GM12878 (cell line): ENCODE measurements around the gene PPDPF. TPM values are rescaled to one million over a fixed set of nuclear protein-coding genes. Genes with fewer than 3 reads are reported as not detected.

Source experiments
- CREB1 ChIP-seq: IDR thresholded peaks from 2 replicates; pipeline ENCODE4 v1.6.1; 2012; ENCODE audit warnings: low read depth, mild to moderate bottlenecking, inconsistent platforms
- EED ChIP-seq: sonication (generic); IDR thresholded peaks from 2 replicates; pipeline ENCODE4 v1.6.1; 2016; ENCODE audit warnings: antibody characterized with exemption, low read depth
- LARP7 ChIP-seq: fragments of 450-650 bp; IDR thresholded peaks from 2 replicates; pipeline ENCODE4 v1.6.1; 2017; ENCODE audit warnings: mild to moderate bottlenecking
- MEF2B ChIP-seq: fragments of 450-650 bp; IDR thresholded peaks from 2 replicates; pipeline ENCODE4 v1.6.1; 2018; ENCODE audit warnings: mild to moderate bottlenecking, moderate library complexity; ENCODE audit not compliant: partially characterized antibody, poor library complexity, severe bottlenecking
- NR2F1 ChIP-seq: fragments of 450-650 bp; conservative IDR thresholded peaks from 2 replicates; pipeline ENCODE4 v1.6.1; 2017; ENCODE audit warnings: mild to moderate bottlenecking
- PAX8 ChIP-seq: fragments of 450-650 bp; IDR thresholded peaks from 2 replicates; pipeline ENCODE4 v1.6.1; 2017; ENCODE audit warnings: mild to moderate bottlenecking, moderate library complexity
- PML ChIP-seq: IDR thresholded peaks from 2 replicates; pipeline ENCODE4 v1.6.1; 2012; ENCODE audit warnings: low read length, inconsistent platforms
- RBBP5 ChIP-seq: fragments of 200-600 bp; sonication (generic); conservative IDR thresholded peaks from 2 replicates; pipeline ENCODE4 v1.6.1; 2016
- SPI1 ChIP-seq: IDR thresholded peaks from 2 replicates; pipeline ENCODE4 v1.6.1; 2011; ENCODE audit warnings: low read depth, mild to moderate bottlenecking, low read length, moderate library complexity, borderline replicate concordance; ENCODE audit not compliant: insufficient read depth
- SUZ12 ChIP-seq: fragments of 200-600 bp; sonication (generic); IDR thresholded peaks from one replicate; pipeline ENCODE4 v1.6.1; 2018; ENCODE audit warnings: antibody characterized with exemption, mild to moderate bottlenecking; ENCODE audit not compliant: unreplicated experiment
- ZNF24 ChIP-seq: fragments of 450-650 bp; IDR thresholded peaks from 2 replicates; pipeline ENCODE4 v1.6.1; 2017; ENCODE audit warnings: antibody characterized with exemption, mild to moderate bottlenecking
- polyA plus RNA-seq, 11 experiments: library from polyadenylated mRNA; depleted of rRNA in 4 of 11; unstranded in 6 of 11; stranded (reverse) in 5 of 11; fragments of >200 nt; fragmentation: Nextera tagmentation in 4 of 11; fragmentation: Illumina TruSeq in 1 of 11; extraction: Ambion mirVana in 4 of 11; extraction: Trizol in 1 of 11; gene quantifications; 1 replicate in 1 of 11; 2 replicates in 10 of 11; pipeline versions ENCODE4 v1.2.1 to v1.2.3, GENCODE V29; 2011 to 2016; ENCODE audit warnings: inconsistent platforms in 2 of 11, missing spikeins in 2 of 11, low read depth in 1 of 11
- total RNA-seq, 4 experiments: library from RNA; depleted of rRNA in 3 of 4; stranded (reverse); fragments of >200 nt in 3 of 4; fragmentation: Illumina TruSeq in 1 of 4; extraction: Trizol in 1 of 4; gene quantifications; 2 replicates each; pipeline versions ENCODE4 v1.2.1 to v1.2.3, GENCODE V29; 2013 to 2021
- TF ChIP-seq, protein P1 (sequence below): fragments of 450-650 bp; formaldehyde crosslinking; IDR thresholded peaks from 2 replicates; pipeline ENCODE4 v1.5.0; 2022; ENCODE audit warnings: mild to moderate bottlenecking, missing genetic modification characterization
- TF ChIP-seq, protein P2 (sequence below): IDR thresholded peaks from 2 replicates; pipeline ENCODE4 v1.6.1; 2011; ENCODE audit warnings: borderline replicate concordance, low read depth, mild to moderate bottlenecking, moderate library complexity, mixed read lengths, low read length; ENCODE audit not compliant: insufficient read depth; ENCODE audit errors: extremely low read length
- TF ChIP-seq, protein P3 (sequence below): fragments of 450-650 bp; IDR thresholded peaks from 2 replicates; pipeline ENCODE4 v1.6.1; 2017; ENCODE audit warnings: low read depth, mild to moderate bottlenecking, moderate library complexity
- TF ChIP-seq, protein P4 (sequence below): IDR thresholded peaks from 2 replicates; pipeline ENCODE4 v1.6.1; 2012; ENCODE audit warnings: improper control_type of control experiment, low read depth, low read length; ENCODE audit not compliant: insufficient replicate concordance
- TF ChIP-seq, protein P5 (sequence below): fragments of 450-650 bp; IDR thresholded peaks from 2 replicates; pipeline ENCODE4 v1.6.1; 2016; ENCODE audit warnings: mild to moderate bottlenecking

The PPDPF gene
- total and polyA plus RNA-seq, 10 of the 15 experiments (the other 5 are each of a cell fraction or from before 2014, with no cell fraction given): 0.32 to 154 (median 22.8) TPM

DNA sequence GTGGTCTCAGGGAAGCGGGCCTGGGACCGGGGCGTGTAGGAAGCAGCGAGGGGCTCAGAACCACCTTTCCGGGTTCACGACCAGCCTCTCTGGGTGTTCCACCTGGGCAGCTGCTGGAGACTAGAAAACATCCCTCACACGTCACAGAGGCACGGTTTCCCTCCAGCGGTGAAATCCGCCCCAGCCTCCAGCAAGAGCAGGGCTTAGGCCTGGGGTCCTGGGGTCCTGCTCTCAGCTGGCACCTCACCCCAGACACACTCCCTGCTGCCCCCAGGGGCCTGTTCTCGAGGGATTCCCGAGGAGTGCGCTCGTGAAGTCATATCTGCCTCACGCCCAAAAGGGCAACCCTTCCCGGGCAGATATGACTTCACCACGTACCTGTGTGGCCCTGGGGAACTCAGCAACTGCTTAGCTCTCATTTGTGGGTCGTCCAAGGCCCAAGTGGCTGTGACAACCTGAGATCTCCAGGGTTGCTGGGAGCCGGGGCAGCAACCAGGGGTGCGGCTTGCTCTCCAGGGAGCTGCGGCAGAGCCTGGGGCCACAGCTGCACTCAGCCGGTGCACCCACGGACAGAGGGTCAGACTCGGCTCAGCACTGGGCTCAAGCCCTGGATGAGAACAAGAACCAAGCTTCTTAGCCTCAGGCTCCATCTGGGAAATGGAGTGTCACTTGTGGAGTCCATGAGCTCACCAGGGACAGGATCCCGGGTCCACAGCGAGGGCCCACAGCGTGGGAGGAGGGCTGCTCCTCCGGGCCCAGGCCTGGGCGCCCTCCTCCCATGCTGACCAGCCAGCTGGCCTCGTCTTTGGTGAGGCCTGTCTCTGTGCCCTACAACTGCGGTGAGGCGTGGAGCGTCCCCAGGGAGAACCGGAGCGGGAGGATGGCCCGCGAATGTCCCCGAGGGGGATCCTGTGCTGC, 34.1 kb downstream of the PPDPF start (continued):
- TF ChIP-seq, protein P1, sequence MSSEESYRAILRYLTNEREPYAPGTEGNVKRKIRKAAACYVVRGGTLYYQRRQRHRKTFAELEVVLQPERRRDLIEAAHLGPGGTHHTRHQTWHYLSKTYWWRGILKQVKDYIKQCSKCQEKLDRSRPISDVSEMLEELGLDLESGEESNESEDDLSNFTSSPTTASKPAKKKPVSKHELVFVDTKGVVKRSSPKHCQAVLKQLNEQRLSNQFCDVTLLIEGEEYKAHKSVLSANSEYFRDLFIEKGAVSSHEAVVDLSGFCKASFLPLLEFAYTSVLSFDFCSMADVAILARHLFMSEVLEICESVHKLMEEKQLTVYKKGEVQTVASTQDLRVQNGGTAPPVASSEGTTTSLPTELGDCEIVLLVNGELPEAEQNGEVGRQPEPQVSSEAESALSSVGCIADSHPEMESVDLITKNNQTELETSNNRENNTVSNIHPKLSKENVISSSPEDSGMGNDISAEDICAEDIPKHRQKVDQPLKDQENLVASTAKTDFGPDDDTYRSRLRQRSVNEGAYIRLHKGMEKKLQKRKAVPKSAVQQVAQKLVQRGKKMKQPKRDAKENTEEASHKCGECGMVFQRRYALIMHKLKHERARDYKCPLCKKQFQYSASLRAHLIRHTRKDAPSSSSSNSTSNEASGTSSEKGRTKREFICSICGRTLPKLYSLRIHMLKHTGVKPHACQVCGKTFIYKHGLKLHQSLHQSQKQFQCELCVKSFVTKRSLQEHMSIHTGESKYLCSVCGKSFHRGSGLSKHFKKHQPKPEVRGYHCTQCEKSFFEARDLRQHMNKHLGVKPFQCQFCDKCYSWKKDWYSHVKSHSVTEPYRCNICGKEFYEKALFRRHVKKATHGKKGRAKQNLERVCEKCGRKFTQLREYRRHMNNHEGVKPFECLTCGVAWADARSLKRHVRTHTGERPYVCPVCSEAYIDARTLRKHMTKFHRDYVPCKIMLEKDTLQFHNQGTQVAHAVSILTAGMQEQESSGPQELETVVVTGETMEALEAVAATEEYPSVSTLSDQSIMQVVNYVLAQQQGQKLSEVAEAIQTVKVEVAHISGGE (CRISPR knock-in tag): no peak
- no peak for TF ChIP-seq PAX8
- TF ChIP-seq, protein P2, sequence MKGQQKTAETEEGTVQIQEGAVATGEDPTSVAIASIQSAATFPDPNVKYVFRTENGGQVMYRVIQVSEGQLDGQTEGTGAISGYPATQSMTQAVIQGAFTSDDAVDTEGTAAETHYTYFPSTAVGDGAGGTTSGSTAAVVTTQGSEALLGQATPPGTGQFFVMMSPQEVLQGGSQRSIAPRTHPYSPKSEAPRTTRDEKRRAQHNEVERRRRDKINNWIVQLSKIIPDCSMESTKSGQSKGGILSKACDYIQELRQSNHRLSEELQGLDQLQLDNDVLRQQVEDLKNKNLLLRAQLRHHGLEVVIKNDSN: no peak
- TF ChIP-seq SPI1: no peak
- no peak for TF ChIP-seq ZNF24
- TF ChIP-seq SUZ12: no peak
- no peak for TF ChIP-seq EED
- 0 out of 2 replicates have a peak, but pooled peaks have one; percentile 48 for TF ChIP-seq CREB1
- TF ChIP-seq, protein P3, sequence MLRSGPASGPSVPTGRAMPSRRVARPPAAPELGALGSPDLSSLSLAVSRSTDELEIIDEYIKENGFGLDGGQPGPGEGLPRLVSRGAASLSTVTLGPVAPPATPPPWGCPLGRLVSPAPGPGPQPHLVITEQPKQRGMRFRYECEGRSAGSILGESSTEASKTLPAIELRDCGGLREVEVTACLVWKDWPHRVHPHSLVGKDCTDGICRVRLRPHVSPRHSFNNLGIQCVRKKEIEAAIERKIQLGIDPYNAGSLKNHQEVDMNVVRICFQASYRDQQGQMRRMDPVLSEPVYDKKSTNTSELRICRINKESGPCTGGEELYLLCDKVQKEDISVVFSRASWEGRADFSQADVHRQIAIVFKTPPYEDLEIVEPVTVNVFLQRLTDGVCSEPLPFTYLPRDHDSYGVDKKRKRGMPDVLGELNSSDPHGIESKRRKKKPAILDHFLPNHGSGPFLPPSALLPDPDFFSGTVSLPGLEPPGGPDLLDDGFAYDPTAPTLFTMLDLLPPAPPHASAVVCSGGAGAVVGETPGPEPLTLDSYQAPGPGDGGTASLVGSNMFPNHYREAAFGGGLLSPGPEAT: no peak
- TF ChIP-seq, protein P4, sequence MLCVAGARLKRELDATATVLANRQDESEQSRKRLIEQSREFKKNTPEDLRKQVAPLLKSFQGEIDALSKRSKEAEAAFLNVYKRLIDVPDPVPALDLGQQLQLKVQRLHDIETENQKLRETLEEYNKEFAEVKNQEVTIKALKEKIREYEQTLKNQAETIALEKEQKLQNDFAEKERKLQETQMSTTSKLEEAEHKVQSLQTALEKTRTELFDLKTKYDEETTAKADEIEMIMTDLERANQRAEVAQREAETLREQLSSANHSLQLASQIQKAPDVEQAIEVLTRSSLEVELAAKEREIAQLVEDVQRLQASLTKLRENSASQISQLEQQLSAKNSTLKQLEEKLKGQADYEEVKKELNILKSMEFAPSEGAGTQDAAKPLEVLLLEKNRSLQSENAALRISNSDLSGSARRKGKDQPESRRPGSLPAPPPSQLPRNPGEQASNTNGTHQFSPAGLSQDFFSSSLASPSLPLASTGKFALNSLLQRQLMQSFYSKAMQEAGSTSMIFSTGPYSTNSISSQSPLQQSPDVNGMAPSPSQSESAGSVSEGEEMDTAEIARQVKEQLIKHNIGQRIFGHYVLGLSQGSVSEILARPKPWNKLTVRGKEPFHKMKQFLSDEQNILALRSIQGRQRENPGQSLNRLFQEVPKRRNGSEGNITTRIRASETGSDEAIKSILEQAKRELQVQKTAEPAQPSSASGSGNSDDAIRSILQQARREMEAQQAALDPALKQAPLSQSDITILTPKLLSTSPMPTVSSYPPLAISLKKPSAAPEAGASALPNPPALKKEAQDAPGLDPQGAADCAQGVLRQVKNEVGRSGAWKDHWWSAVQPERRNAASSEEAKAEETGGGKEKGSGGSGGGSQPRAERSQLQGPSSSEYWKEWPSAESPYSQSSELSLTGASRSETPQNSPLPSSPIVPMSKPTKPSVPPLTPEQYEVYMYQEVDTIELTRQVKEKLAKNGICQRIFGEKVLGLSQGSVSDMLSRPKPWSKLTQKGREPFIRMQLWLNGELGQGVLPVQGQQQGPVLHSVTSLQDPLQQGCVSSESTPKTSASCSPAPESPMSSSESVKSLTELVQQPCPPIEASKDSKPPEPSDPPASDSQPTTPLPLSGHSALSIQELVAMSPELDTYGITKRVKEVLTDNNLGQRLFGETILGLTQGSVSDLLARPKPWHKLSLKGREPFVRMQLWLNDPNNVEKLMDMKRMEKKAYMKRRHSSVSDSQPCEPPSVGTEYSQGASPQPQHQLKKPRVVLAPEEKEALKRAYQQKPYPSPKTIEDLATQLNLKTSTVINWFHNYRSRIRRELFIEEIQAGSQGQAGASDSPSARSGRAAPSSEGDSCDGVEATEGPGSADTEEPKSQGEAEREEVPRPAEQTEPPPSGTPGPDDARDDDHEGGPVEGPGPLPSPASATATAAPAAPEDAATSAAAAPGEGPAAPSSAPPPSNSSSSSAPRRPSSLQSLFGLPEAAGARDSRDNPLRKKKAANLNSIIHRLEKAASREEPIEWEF: no peak
- TF ChIP-seq NR2F1: peak; percentile 48; the same call in 1 of the 2 replicates
- TF ChIP-seq MEF2B: peak; percentile 85
- TF ChIP-seq, protein P5, sequence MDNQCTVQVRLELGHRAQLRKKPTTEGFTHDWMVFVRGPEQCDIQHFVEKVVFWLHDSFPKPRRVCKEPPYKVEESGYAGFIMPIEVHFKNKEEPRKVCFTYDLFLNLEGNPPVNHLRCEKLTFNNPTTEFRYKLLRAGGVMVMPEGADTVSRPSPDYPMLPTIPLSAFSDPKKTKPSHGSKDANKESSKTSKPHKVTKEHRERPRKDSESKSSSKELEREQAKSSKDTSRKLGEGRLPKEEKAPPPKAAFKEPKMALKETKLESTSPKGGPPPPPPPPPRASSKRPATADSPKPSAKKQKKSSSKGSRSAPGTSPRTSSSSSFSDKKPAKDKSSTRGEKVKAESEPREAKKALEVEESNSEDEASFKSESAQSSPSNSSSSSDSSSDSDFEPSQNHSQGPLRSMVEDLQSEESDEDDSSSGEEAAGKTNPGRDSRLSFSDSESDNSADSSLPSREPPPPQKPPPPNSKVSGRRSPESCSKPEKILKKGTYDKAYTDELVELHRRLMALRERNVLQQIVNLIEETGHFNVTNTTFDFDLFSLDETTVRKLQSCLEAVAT: no peak
- TF ChIP-seq RBBP5: no peak
- TF ChIP-seq PML: no peak
- 0 out of 2 replicates have a peak, but pooled peaks have one; percentile 28 for TF ChIP-seq LARP7
